ENCODE results near the gene SKA2. TPM values are rescaled to one million over a fixed set of nuclear protein-coding genes. Genes with fewer than 3 reads are reported as not detected.

The SKA2 gene
- total and polyA plus RNA-seq, 10 of the 15 experiments (the other 5 are each of a cell fraction or from before 2014, with no cell fraction given) = 40.3 to 137 (median 112) TPM

DNA sequence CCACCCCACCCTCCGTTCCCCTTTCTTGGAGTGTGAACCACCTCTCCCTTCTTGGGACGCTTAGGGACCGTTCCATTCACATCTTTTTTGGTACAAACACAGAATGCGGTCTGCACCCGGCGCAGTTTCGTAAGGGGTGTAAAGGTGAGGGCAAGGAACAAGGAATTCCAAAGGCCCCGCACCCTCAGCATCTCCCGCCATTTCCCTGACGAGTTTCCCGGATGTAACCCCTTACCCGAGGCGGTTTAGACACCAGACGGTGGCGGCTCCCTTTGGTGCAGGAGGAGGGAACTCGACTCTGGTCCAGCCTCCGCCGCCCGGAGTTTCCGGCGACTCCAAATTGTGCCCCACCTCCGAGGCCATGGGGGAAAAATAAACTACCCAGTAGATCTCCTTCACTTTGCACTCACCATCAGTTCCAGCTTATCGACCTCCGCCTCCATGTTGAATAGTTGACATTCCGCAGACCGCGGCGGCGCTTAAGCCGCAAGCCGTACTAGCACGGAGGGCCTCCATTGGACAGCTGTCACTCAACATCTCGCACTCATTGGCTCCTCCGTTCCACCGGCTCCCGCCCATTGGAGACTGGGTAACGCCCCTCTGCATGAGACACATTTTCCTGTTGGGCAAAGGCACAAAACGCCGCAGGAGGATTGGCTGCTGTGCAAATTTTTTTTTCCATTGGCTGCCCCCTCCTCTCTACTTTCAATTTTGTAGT, at the start of gene SKA2 (continued):
- TF ChIP-seq, protein P1, sequence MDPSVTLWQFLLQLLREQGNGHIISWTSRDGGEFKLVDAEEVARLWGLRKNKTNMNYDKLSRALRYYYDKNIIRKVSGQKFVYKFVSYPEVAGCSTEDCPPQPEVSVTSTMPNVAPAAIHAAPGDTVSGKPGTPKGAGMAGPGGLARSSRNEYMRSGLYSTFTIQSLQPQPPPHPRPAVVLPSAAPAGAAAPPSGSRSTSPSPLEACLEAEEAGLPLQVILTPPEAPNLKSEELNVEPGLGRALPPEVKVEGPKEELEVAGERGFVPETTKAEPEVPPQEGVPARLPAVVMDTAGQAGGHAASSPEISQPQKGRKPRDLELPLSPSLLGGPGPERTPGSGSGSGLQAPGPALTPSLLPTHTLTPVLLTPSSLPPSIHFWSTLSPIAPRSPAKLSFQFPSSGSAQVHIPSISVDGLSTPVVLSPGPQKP (IDR thresholded peaks at IDR 0.05; ENCODE audit: low read depth, low read length) = no peak
- TF ChIP-seq BACH1 (IDR thresholded peaks at IDR 0.05; ENCODE audit: borderline replicate concordance) (no peak), MLLT1 (IDR thresholded peaks at IDR 0.05) (peak; percentile 85), MEF2A (IDR thresholded peaks at IDR 0.05; ENCODE audit: insufficient read depth, low read depth, low read length) (no peak), SMARCA5 (IDR thresholded peaks at IDR 0.05) (no peak), NR2C2 (IDR thresholded peaks at IDR 0.05; ENCODE audit: borderline replicate concordance, control insufficient read depth, insufficient read length, low read depth) (no peak), FOXM1 (IDR thresholded peaks at IDR 0.05; ENCODE audit: low read depth, low read length) (peak; percentile 77; the same call in 1 of the 2 replicates), RB1 (IDR thresholded peaks at IDR 0.05; ENCODE audit: borderline replicate concordance) (peak; percentile 93; the same call in 1 of the 2 replicates), RFX5 (IDR thresholded peaks at IDR 0.05; ENCODE audit: low read depth, low read length) (peak; percentile 93), IKZF2 (IDR thresholded peaks at IDR 0.05) (peak; percentile 68 to 83), CHD1 (IDR thresholded peaks at IDR 0.05; ENCODE audit: low read depth, low read length) (no peak), TCF3 (IDR thresholded peaks at IDR 0.05; ENCODE audit: borderline replicate concordance, insufficient read depth, low read depth, low read length) (no peak), CBX3 (IDR thresholded peaks at IDR 0.05; ENCODE audit: borderline replicate concordance, low read depth) (no peak), SMAD5 (IDR thresholded peaks at IDR 0.05; ENCODE audit: low read depth) (no peak), KLF5 (IDR thresholded peaks at IDR 0.05; ENCODE audit: partially characterized antibody) (peak; percentile 47), NR2F1 (conservative IDR thresholded peaks at IDR 0.05) (no peak; the same call in 1 of the 2 replicates), NR2C1 (IDR thresholded peaks at IDR 0.05) (0 out of 2 replicates have a peak, but pooled peaks have one; percentile 3), ZNF622 (IDR thresholded peaks at IDR 0.05) (no peak), SIN3A (IDR thresholded peaks at IDR 0.05; ENCODE audit: low read depth, low read length) (peak; percentile 31; the same call in 1 of the 2 replicates), ESRRA (IDR thresholded peaks at IDR 0.05; ENCODE audit: low read length) (peak; percentile 51; the same call in 1 of the 2 replicates), PKNOX1 (IDR thresholded peaks at IDR 0.05) (peak; percentile 98)
- TF ChIP-seq, protein P2, sequence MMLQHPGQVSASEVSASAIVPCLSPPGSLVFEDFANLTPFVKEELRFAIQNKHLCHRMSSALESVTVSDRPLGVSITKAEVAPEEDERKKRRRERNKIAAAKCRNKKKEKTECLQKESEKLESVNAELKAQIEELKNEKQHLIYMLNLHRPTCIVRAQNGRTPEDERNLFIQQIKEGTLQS (IDR thresholded peaks at IDR 0.05; ENCODE audit: borderline replicate concordance, extremely low read depth, low read depth, low read length) = no peak
- TF ChIP-seq, protein P3, sequence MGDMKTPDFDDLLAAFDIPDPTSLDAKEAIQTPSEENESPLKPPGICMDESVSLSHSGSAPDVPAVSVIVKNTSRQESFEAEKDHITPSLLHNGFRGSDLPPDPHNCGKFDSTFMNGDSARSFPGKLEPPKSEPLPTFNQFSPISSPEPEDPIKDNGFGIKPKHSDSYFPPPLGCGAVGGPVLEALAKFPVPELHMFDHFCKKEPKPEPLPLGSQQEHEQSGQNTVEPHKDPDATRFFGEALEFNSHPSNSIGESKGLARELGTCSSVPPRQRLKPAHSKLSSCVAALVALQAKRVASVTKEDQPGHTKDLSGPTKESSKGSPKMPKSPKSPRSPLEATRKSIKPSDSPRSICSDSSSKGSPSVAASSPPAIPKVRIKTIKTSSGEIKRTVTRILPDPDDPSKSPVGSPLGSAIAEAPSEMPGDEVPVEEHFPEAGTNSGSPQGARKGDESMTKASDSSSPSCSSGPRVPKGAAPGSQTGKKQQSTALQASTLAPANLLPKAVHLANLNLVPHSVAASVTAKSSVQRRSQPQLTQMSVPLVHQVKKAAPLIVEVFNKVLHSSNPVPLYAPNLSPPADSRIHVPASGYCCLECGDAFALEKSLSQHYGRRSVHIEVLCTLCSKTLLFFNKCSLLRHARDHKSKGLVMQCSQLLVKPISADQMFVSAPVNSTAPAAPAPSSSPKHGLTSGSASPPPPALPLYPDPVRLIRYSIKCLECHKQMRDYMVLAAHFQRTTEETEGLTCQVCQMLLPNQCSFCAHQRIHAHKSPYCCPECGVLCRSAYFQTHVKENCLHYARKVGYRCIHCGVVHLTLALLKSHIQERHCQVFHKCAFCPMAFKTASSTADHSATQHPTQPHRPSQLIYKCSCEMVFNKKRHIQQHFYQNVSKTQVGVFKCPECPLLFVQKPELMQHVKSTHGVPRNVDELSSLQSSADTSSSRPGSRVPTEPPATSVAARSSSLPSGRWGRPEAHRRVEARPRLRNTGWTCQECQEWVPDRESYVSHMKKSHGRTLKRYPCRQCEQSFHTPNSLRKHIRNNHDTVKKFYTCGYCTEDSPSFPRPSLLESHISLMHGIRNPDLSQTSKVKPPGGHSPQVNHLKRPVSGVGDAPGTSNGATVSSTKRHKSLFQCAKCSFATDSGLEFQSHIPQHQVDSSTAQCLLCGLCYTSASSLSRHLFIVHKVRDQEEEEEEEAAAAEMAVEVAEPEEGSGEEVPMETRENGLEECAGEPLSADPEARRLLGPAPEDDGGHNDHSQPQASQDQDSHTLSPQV (IDR thresholded peaks at IDR 0.05) = no peak
